G401.6 (cell line): ENCODE results near the gene ULBP1.
"Not testable (repeated sequence)": the region's sequence is repeated elsewhere in the genome, so short reads cannot be mapped to it uniquely, and the experiment has no call there.

ENCODE experiments used
- FAIRE-seq: peaks from 2 replicates; lab custom pipeline; 2012; peaks lifted over from hg19 to GRCh38; lab: Jason Lieb, UNC

ULBP1 gene

GRCh38 chr6:149953934-149954327 lies 9.8 kb upstream of the ULBP1 start:
- FAIRE-seq = not testable (repeated sequence)

- not testable (repeated sequence) for FAIRE-seq
These were observed 9.3 kb upstream of the ULBP1 start for GRCh38 chr6:149954328-149954983.

GRCh38 chr6:149954984-149955653 lies 8.6 kb upstream of the ULBP1 start:
- FAIRE-seq = not testable (repeated sequence)

- FAIRE-seq = not testable (repeated sequence)
These were observed 8.0 kb upstream of the ULBP1 start for GRCh38 chr6:149955654-149956317.

GRCh38 chr6:149958124-149958523 lies 5.6 kb upstream of the ULBP1 start:
- FAIRE-seq = not testable (repeated sequence)

- not testable (repeated sequence) for FAIRE-seq
These were observed 3.9 kb upstream of the ULBP1 start for GRCh38 chr6:149959806-149960205.

- no peak for FAIRE-seq
These were observed 3.3 kb upstream of the ULBP1 start for GRCh38 chr6:149960488-149960887.

GRCh38 chr6:149961728-149962425 lies 1.9 kb upstream of the ULBP1 start:
- FAIRE-seq = no peak

- FAIRE-seq = no peak
These were observed 1.1 kb upstream of the ULBP1 start for GRCh38 chr6:149962461-149963211.

GRCh38 chr6:149963212-149963461 lies 606 bp upstream of the ULBP1 start:
- FAIRE-seq = no peak

GRCh38 chr6:149964308-149965193 lies 808 bp downstream of the ULBP1 start:
- FAIRE-seq = no peak

- FAIRE-seq = no peak
These were observed 1.7 kb downstream of the ULBP1 start for GRCh38 chr6:149965194-149966020.

- not testable (repeated sequence) for FAIRE-seq
These were observed 2.6 kb downstream of the ULBP1 start for GRCh38 chr6:149966319-149966718.

GRCh38 chr6:149967591-149967990 lies 3.8 kb downstream of the ULBP1 start:
- FAIRE-seq = no peak

- FAIRE-seq = not testable (repeated sequence)
These were observed 4.3 kb downstream of the ULBP1 start for GRCh38 chr6:149967999-149968398.

GRCh38 chr6:149968909-149969308 lies 5.2 kb downstream of the ULBP1 start:
- not testable (repeated sequence) for FAIRE-seq

- FAIRE-seq = no peak
These were observed 5.9 kb downstream of the ULBP1 start for GRCh38 chr6:149969635-149970034.

GRCh38 chr6:149974394-149974793 lies 10.7 kb downstream of the ULBP1 start:
- not testable (repeated sequence) for FAIRE-seq

GRCh38 chr6:149974825-149975224 lies 11.1 kb downstream of the ULBP1 start:
- no peak for FAIRE-seq

- FAIRE-seq = no peak
These were observed 11.7 kb downstream of the ULBP1 start for GRCh38 chr6:149975400-149975799.
